Kasumi-1 (cell line): ENCODE results near the gene CCDC66.

ENCODE experiments used
- DNase-seq, 2 experiments: peaks; one replicate each; lab custom pipeline; 2025; lab: John Stamatoyannopoulos, UW

The CCDC66 gene

DNA sequence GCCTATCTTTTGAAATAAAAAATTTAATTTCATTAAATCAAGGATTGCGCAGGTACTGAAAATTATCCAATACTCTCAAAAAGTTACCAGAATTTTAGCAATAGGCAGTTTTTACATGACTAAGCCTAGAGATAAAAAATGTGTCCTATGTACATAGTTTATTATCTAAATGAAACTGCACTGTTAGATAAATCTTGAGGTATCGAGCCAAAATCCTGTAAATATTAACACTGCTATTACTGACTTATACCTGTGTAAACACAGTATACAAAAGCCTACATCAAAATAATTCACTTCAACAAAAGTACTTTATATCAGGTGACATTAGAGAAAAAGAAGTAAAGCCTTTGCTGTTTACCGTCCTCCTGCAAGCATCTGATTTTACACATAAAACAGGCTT lies 65.4 kb downstream of the CCDC66 start:
- no peak for DNase-seq

GRCh38 chr3:56624725-56625124 lies 67.8 kb downstream of the CCDC66 start:
- DNase-seq: no peak

DNA sequence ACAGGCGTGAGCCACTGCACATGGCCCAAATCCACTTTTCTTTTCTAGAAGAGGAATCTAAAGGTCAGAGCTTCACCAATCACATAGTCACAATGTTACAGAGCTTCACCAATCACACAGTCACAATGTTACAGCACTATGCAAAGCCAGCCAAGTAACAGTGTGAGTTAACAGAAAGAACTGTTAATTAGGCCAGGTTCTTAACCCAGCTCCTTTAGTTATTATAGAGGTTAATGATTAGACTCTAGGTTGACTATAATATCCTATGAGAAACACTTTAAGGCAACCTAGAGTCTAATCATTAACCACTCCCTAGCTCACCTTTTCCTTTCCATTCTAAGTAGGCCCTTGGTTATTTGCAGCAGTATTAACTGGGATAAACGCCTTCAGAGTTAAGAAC lies 72.1 kb downstream of the CCDC66 start:
- DNase-seq: no peak

DNA sequence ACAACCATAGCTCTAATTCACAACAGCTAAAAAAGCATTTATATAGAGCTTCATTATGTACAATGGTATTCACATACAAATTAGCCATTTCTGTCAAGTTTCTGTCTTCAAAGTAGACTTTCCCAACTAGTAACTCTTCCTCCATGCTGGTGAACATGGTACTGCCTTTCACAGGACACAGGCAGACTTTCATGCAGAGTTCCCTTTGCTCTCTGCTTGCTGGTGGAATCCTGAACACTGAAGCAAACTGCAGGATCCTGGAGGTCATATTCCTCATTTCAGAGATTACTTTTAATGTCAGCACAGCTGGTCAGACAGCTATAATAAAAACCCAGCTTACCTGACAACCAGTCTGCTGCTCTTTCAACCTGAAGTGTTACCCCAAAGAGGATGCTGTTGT lies 72.5 kb downstream of the CCDC66 start:
- DNase-seq: no peak

DNA sequence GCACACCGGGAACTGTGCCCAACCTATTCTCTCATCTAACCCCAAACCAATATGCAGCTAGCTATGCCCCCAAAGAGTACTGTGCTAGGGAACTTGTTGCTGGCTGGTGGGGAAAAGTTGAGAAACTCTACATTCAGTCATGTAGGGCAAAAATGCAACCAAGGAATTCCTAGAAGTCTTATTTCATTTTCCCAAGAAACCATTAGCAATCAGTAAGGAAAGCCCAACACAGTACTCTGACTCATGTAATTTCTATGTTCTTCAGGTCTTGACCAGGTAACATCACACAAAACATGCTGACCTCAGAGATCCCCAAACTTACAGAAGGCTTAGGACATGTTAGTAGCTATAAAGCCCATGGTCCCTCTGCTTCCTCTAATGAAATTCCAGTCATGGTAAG lies 74.0 kb downstream of the CCDC66 start:
- no peak for DNase-seq

DNA sequence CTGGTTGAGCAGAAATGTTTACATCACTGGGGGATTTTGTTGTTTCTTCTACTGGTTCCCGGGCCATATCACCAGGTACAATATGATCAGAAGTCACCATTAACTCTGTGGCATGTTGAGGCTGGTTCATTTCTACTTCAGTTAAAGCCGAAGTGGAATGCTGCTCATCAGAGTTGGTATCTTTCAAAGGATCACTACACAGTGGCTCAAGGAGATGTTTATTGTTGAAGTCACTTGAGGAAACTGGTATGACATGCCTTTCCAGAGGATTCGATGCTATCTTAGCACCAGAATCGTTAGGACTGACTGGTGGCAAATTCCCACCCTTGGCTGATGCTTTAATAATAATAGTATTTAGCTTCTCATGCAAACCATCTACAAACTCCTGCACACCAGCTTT lies 76.2 kb downstream of the CCDC66 start:
- DNase-seq: no peak

DNA sequence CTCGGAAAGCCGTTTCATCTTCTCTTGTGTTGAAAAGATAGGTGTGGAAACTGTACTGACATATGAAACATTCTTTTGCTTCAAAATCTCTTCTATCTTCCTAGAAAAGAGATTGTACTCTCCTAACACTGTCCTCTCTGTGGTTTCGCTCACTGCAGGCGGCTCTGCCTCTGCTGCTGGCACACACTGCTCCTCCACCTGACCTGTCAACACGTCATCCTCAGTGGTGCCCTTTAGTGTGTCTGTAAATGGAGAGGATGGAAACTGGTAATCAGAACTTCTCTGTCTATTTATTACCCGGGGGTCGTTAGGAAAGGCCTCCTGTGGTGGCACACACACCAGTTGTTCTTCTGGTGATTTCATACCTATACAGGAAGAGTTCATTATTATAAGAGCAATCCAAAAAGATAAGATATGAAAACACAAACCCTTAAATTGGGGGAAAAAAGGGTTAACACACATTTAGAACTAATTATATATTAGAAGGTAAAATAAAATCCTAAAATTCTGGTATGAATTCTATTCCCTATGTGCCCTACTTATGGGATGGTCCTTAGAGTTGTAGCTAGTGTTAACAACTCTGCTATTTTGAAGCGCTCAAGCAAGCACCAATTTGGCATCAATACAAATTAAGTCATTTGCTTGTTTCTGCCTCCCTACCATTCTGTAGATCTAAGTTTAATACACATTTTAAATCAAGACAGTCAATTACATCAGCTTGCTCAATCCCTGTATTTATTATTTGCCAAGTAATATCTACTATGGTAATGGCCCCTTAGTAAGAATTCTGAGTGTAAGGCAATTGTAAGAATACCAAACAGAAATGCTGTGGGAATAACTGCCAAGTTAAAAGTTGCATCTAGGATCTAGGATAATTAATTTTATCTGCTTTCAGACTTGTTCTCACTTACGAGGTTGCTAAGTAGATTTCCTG lies 76.9 kb downstream of the CCDC66 start:
- no peak for DNase-seq

DNA sequence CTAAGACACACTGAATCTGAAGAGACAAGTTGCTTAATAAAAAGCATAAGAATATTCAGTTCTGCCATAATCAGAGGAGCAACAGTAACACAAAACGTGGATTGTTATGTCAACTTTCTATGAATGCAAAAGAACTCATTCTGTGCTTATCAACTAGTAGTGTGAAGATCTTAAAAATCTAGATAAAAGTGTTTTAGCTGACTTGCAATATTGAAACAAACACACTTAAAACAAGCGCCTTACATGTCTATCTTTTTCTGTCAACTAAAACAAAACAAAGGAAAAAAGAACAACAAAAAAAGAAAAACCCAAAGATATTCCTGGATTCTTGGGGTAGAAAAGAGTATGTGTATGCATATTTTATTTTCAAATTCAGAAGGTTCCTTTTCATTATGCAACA lies 88.4 kb downstream of the CCDC66 start:
- no peak for DNase-seq

DNA sequence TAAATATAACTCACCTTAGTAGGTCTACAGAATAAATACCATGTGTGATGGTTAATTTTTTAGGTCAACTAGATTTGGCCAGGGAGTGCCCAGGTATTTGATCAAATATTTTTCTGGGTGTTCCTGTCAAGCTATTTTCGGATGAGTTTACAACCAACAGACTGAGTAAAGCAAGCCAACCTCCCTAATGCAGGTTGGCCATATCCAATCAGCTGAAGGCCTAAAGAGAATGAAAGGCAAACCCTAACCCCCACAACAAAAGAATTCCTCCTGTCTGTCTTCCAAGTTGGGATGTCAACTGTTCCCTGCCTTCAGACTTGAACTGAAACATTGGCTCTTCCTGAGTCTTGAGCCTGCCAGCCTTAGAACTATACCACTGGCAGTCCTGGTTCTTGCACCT lies 97.5 kb downstream of the CCDC66 start:
- no peak for DNase-seq

GRCh38 chr3:56655709-56656108 lies 98.7 kb downstream of the CCDC66 start:
- no peak for DNase-seq

- no peak for DNase-seq
Observed at GRCh38 chr3:56664823-56665222, 107.8 kb downstream of the CCDC66 start.

DNA sequence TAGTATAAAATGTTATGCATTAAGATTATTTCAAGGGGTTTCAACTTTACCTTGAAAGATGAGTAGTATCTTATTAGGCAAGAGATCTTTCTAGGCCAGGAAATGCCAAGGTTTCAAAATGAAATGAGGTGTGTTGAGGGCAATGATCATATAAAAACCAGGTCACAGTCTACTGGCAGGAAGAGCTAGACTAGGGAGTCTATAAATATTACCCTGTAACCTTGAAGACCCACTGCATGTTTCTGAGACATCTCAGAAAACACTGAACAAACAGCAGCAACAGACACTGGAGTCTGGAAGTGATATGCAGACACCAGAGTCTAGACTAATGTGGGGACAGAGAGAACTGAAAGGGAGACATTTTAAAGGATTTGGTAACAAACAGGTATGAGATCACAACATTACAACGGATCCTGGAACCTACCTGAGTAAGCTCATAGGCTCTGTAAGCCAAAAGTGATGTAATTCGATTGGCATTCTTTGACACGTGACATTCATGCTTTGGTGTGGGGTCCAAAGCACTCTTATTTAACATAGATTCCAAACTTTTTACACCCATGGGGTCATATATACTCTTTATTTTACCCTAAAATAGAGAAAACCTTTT lies 111.1 kb downstream of the CCDC66 start:
- no peak for DNase-seq
